ENCODE data around the gene RPS6KA5. TPM values are rescaled to one million over a fixed set of nuclear protein-coding genes. Genes with fewer than 3 reads are reported as not detected.
"Not testable (repeated sequence)": the region's sequence is repeated elsewhere in the genome, so short reads cannot be mapped to it uniquely, and the experiment has no call there.

RPS6KA5 gene
- total RNA-seq, 4 donors from 2014 or later = 30.8 to 48.6 (median 36.6) TPM

- H3K36me3 ChIP-seq = peaks cover 0 to 3% of the 10 kb centered on the region in 2 donors
- no peaks in the 10 kb centered on the region for H3K27me3 ChIP-seq
- ATAC-seq = no peak
- peaks cover 0 to 24% (median 0%) of the 10 kb centered on the region in 3 donors for H3K9me3 ChIP-seq
- H3K27ac ChIP-seq = no peak overlapping the region
- peaks cover 0 to 8% (median 0%) of the 10 kb centered on the region in 3 donors for H3K4me1 ChIP-seq
- no peak for TF ChIP-seq POLR2A (IDR thresholded peaks at IDR 0.05)
- TF ChIP-seq EP300 (IDR thresholded peaks at IDR 0.05) = no peak
- TF ChIP-seq POLR2AphosphoS5 (IDR thresholded peaks at IDR 0.05) = no peak
- TF ChIP-seq, protein P1, sequence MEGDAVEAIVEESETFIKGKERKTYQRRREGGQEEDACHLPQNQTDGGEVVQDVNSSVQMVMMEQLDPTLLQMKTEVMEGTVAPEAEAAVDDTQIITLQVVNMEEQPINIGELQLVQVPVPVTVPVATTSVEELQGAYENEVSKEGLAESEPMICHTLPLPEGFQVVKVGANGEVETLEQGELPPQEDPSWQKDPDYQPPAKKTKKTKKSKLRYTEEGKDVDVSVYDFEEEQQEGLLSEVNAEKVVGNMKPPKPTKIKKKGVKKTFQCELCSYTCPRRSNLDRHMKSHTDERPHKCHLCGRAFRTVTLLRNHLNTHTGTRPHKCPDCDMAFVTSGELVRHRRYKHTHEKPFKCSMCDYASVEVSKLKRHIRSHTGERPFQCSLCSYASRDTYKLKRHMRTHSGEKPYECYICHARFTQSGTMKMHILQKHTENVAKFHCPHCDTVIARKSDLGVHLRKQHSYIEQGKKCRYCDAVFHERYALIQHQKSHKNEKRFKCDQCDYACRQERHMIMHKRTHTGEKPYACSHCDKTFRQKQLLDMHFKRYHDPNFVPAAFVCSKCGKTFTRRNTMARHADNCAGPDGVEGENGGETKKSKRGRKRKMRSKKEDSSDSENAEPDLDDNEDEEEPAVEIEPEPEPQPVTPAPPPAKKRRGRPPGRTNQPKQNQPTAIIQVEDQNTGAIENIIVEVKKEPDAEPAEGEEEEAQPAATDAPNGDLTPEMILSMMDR (IDR thresholded peaks at IDR 0.05) = no peak
- H3K4me3 ChIP-seq = no peak overlapping the region
Measured at GRCh38 chr14:90956273-90956672, 104.2 kb downstream of the RPS6KA5 start.

DNA sequence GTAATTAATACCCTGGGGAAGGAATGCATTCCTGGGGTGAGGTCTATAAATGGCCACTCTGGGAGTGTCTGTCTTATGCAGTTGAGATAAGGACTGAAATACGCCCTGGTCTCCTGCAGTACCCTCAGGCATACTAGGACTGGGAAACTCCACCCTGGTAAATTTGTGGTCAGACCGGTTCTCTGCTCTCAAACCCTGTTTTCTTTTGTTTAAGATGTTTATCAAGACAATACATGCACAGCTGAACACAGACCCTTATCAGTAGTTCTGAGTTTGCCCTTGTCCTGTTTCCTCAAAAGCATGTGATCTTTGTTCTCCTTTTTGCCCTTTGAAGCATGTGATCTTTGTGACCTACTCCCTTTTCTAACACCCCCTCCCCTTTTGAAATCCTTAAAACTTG is 106.8 kb downstream of the RPS6KA5 start:
- H3K27me3 ChIP-seq, H3K36me3 ChIP-seq, H3K27ac ChIP-seq, H3K4me1 ChIP-seq, ATAC-seq, H3K4me3 ChIP-seq: not testable (repeated sequence)
- H3K9me3 ChIP-seq = peaks cover 0 to 24% (median 0%) of the 10 kb centered on the region in 3 donors
- WGBS, 2 donors (ENCODE audit: low coverage in 1 of 2) = 90 to 93% methylated on average over 2 of the region's 2 CpGs

DNA sequence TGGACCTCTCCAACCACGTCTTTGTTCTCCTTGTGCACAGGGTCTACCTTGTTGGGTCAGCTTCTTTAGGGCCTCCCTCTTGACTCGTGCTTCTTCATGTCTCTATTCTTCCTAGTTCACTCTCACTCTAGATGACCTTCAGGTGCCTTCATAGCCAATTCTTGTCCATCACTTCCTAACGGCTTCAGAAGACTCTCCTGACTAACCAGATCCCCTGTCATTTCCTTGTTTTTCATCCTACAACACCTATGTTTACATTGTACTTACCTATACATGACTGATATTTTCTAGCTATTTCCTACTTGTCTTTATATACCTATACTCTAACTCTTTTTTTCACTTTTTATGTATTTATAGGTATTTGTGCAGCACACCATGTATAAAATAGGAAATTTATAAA is 117.1 kb downstream of the RPS6KA5 start:
- no peaks in the 10 kb centered on the region for H3K27me3 ChIP-seq
- TF ChIP-seq EP300 (IDR thresholded peaks at IDR 0.05) (no peak), POLR2AphosphoS5 (IDR thresholded peaks at IDR 0.05) (no peak), POLR2A (IDR thresholded peaks at IDR 0.05) (no peak)
- TF ChIP-seq, protein P1 (IDR thresholded peaks at IDR 0.05) = no peak
- H3K4me3 ChIP-seq = no peak overlapping the region
- H3K36me3 ChIP-seq = peaks cover 0 to 40% of the 10 kb centered on the region in 2 donors
- ATAC-seq = no peak
- H3K9me3 ChIP-seq = peaks cover 0 to 16% (median 0%) of the 10 kb centered on the region in 3 donors
- H3K4me1 ChIP-seq = peaks cover 0 to 4% (median 0%) of the 10 kb centered on the region in 3 donors
- H3K27ac ChIP-seq = no peak overlapping the region
- 89 to 96% methylated on average over 2 to 3 of the region's 3 CpGs for WGBS, 2 donors (ENCODE audit: low coverage in 1 of 2)

DNA sequence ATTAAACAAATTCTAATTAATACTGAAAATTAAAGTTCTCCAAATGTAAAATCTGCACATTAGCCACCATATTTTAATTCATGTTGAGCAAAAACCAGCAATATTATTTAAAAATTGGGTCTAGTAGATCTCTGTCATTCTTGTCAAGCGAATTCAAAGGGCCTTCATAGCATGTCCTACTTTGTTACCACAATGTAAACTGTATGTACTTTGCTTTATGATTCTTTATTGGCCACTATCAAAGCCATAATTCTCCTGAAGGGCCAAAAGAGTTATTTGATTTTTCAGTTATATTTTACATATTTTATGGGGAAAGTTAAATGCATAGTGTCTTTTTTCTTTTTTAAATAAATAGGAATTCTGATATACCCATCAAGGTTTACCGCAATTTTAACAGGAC is 117.9 kb downstream of the RPS6KA5 start:
- Histone ChIP-seq H3K27me3 (no peaks in the 10 kb centered on the region), H3K36me3 (peaks cover 0 to 47% of the 10 kb centered on the region in 2 donors), H3K9me3 (peaks cover 0 to 16% (median 0%) of the 10 kb centered on the region in 3 donors), H3K4me3 (no peak overlapping the region), H3K4me1 (peaks cover 0 to 4% (median 0%) of the 10 kb centered on the region in 3 donors), H3K27ac (no peak overlapping the region)
- 98 to 100% methylated on average over 2 of the region's 2 CpGs for WGBS, 2 donors (ENCODE audit: low coverage in 1 of 2)
- ATAC-seq = no peak
- TF ChIP-seq POLR2AphosphoS5 (IDR thresholded peaks at IDR 0.05) = no peak
- no peak for TF ChIP-seq EP300 (IDR thresholded peaks at IDR 0.05)
- no peak for TF ChIP-seq POLR2A (IDR thresholded peaks at IDR 0.05)
- TF ChIP-seq, protein P1 (IDR thresholded peaks at IDR 0.05) = no peak

GRCh38 chr14:90941706-90942105 is 118.7 kb downstream of the RPS6KA5 start:
- no peaks in the 10 kb centered on the region for H3K27me3 ChIP-seq
- no peak for ATAC-seq
- H3K4me3 ChIP-seq = no peak overlapping the region
- peaks cover 0 to 47% of the 10 kb centered on the region in 2 donors for H3K36me3 ChIP-seq
- TF ChIP-seq EP300 (IDR thresholded peaks at IDR 0.05) (no peak), POLR2AphosphoS5 (IDR thresholded peaks at IDR 0.05) (no peak), POLR2A (IDR thresholded peaks at IDR 0.05) (no peak)
- TF ChIP-seq, protein P1 (IDR thresholded peaks at IDR 0.05) = no peak
- 68 to 83% methylated on average over 2 of the region's 2 CpGs for WGBS, 2 donors (ENCODE audit: low coverage in 1 of 2)
- H3K27ac ChIP-seq = no peak overlapping the region
- peaks cover 0 to 16% (median 0%) of the 10 kb centered on the region in 3 donors for H3K9me3 ChIP-seq
- peaks cover 0 to 12% (median 2%) of the 10 kb centered on the region in 3 donors for H3K4me1 ChIP-seq

All from gastroesophageal sphincter (tissue), 4 donors.